KOPT-K1 (cell line): ENCODE results near the gene ARHGEF33.
"Not testable (repeated sequence)": the region's sequence is repeated elsewhere in the genome, so short reads cannot be mapped to it uniquely, and the experiment has no call there.

Experiments
- H3K27ac ChIP-seq: fragments of 200-600 bp; sonication (generic); 2 replicates; pipeline ENCODE4 v1.5.1; 2016; ENCODE audit warnings: antibody characterized with exemption, mild to moderate bottlenecking, low read depth, low read length; ENCODE audit not compliant: poor library complexity, severe bottlenecking
- H3K36me3 ChIP-seq: fragments of 200-600 bp; sonication (generic); 2 replicates; pipeline ENCODE4 v1.5.1; 2017; ENCODE audit warnings: antibody characterized with exemption, mild to moderate bottlenecking, low read length, moderate library complexity; ENCODE audit not compliant: insufficient read depth
- H3K9me3 ChIP-seq: fragments of 200-600 bp; sonication (generic); 2 replicates; pipeline ENCODE4 v1.5.1; 2017; ENCODE audit warnings: antibody characterized with exemption, low read length, mild to moderate bottlenecking; ENCODE audit not compliant: insufficient read depth, poor library complexity, severe bottlenecking

The ARHGEF33 gene

DNA sequence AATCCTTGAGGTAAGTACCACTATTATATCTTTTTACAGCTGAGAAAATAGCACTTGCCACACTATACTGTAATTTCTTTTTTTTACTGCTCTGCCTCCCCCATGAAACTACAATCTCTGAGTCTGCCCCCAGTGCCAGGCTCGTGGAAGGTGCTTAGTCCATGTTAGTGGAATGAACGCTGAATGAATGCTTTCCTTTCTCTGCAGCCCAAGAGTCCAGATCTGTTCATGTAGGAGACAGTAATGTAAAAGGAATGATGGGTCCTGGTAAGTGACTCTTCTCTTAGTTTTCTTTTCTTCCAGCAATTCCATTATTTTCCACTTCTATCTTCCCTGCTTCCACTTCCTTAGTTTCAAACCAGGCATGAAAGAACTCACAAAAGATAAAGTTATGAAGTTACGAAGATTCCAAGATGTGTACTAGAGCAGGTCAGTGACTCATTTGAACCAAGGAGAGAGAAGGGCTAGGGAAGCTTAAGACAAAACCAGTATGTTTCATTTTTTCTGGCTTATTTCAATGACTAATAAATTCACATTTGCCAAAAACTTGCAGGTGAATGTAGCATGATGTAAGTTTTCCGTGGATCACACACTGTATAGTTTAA is 46.0 kb downstream of the ARHGEF33 start:
- no peak overlapping the region for H3K27ac ChIP-seq
- H3K9me3 ChIP-seq: no peaks in the 10 kb centered on the region
- H3K36me3 ChIP-seq: no peaks in the 10 kb centered on the region

DNA sequence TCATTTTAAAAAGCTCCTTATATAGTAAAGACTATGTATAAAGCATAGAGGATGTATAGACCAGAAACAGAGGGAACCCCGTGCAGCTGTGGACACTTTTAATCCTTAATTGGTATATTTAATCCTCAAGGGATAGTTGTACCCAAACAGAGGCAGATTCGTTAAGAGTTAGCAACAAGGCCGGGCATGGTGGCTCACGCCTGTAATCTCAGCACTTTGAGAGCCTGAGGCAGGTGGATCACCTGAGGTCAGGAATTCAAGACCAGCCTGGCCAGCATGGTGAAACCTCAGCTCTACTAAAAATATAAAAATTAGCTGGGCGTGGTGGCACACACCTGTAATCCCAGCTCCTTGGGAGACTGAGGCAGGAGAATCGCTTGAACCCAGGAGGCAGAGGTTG is 46.8 kb downstream of the ARHGEF33 start:
- not testable (repeated sequence) for H3K27ac ChIP-seq

DNA sequence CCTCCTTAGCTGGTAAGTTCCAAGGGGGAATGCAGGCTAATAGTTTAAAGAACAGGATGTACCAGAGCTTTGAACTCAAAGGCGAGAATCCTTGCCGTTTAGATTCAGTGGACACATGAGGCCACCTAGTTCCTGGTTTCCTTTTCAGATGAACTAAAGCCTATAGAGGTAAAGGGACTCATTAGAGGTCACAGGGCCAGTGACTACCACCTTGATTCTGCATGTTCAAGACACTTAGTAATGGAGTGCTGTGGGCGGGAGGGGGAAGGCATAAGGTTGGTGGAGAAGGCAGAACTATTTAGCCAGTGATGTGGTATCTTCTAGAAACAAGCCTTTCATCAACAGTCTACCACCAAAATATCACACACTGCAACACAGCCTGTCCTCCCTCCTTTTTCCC is 47.9 kb downstream of the ARHGEF33 start:
- no peaks in the 10 kb centered on the region for H3K9me3 ChIP-seq

More for the DNA sequence above, 46.8 kb downstream of the ARHGEF33 start:
- not testable (repeated sequence) for H3K9me3 ChIP-seq, H3K36me3 ChIP-seq

DNA sequence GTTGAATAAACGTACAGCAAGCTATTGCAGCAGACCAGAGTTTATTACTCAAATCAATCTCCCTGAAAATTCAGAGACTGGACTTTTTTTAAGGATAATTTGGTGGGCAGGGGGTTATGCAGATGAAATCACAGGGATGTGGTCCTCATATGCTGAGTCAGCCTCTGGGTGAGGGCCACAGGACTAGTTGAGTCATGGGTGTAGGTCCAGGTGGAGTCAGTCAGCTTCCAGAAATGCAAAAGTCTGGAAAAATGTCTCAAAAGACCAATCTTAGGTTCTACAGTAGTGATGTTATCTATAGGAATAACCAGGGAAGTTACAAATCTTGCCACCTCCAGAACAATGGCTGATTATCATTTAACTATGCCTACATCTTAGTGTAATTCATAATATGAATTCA is 51.1 kb downstream of the ARHGEF33 start:
- H3K9me3 ChIP-seq: no peaks in the 10 kb centered on the region
- H3K36me3 ChIP-seq: no peaks in the 10 kb centered on the region
- H3K27ac ChIP-seq: no peak overlapping the region

More for the DNA sequence above, 47.9 kb downstream of the ARHGEF33 start:
- Histone ChIP-seq H3K36me3 (no peaks in the 10 kb centered on the region), H3K27ac (no peak overlapping the region)

DNA sequence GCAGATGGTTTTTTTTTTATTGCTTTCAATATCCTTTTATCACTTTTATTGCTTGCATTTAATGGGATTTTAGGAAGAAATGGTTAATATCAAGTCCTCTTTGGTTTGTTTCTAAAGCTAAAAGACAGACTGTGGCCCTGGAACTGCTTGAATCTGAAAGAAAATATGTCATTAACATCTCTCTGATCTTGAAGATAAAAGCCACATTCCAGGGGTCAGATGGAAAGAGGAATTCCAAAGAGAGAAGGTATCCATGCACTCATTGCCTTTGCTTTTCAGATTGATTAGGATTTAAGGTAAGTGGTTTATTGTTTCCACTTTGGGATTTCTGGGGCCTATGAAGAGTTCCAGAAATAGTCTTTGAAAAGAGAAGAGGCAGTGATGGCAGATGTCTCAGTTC is 54.1 kb downstream of the ARHGEF33 start:
- Histone ChIP-seq H3K27ac (no peak overlapping the region), H3K9me3 (no peaks in the 10 kb centered on the region), H3K36me3 (no peaks in the 10 kb centered on the region)

DNA sequence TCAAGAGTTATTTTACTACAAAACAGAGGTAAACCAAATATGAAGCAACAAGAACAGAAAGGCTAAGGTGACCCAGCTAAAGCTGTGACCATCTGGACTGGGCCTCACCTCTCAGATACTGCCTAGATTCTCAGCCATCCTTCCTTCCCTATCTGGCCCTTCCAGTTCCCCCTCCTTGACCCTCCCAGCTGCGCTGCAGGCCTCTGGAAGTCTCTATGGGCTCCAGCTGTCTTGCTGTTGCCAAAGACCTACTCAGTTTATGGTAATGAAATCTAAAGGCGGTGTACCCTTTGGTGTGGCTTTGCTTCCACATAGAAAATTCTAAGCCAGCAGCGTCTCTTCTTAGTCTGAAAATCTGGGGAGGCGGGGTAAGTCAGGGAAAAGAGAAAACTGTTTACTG is 55.7 kb downstream of the ARHGEF33 start:
- Histone ChIP-seq H3K36me3 (no peaks in the 10 kb centered on the region), H3K9me3 (no peaks in the 10 kb centered on the region), H3K27ac (no peak overlapping the region)

DNA sequence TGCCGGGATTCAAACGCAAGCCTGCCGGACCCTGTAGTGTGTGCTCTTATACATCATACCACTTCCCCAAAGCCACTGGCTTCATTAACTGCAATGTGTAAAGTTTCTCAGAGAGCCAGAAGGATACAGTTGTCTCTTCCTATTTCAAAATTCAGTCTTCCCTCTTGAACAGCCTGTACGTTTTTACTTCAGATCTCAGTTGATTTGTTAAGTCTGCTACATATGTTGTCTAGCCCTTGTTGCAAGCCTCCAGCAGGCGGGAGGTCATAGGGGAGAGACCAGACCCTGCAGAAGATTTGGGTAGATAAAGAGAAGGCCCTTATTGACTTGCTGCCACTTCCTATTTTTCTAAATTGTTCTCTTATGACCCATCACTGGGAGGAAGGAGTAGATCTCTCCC is 56.2 kb downstream of the ARHGEF33 start:
- no peaks in the 10 kb centered on the region for H3K9me3 ChIP-seq
- no peak overlapping the region for H3K27ac ChIP-seq
- H3K36me3 ChIP-seq: no peaks in the 10 kb centered on the region

DNA sequence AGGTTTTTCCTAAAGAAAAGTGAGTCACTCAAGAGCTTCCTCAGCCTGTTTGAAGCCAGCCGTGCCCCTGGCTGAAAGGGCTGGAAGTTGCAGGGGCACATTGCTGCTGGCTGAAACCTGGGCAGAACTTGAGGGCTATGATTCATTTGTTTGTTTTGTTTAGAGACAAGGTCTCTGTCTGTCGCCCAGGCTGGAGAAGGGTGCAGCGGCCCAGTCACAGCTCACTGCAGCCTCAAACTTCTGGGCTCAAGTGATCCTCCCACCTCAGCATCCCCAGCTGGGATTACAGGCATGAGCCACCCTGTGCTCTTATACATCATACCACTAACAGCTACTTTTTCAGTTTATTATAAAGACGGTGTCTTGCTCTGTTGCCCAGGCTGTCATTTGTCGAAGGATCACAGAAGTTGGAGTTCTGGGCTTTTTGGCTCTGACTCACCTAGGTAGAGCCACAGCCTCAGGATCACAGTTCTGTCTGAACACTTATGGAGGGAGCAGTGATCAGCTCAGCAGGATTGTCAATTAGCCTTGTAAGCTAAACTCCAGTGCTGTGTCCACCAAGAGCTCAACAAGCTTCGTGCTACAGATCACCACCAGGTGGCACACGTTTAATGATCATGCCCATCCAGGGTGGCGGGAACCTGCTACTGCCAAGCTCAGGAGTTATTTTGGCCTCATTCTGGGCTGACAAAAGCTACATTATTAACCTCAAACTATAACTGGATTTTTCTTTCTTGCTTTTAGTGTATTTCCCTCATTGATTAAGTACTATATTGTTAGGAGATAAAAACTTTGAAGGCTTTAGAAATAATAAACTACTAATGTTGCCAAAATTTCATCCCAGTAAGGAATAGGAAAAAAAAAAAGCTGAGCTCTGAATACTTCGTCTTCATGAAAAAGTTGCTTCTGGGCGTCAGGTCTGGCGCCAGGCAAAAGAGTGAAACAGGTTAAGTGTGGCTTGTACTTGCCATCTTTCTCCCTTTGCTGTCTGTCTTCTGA is 57.9 kb downstream of the ARHGEF33 start:
- Histone ChIP-seq H3K36me3 (no peaks in the 10 kb centered on the region), H3K27ac (no peak overlapping the region)

DNA sequence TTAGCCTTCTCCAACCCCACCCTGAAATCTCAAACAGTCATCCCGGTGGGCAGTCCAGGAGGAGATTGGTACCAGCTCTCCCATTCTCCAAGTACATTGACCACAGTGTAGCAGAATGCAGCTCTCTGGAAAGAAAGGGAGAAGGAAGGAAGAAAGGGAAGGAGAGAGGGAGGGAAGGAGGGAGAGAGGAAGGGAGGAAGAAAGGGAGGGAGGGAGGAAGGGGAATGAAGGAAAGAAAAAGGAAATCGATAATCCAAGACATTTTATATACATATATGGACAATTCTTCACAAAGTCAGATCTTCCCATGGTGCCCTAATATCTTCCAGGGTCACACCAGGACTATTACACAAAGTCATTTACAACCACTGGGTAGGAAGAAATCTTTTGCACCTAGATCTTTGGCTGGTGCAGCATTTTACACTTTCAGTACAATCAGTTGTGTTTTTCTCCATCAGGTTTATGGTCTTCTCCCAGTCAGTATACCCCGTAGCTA is 58.8 kb downstream of the ARHGEF33 start:
- H3K36me3 ChIP-seq: no peaks in the 10 kb centered on the region
- H3K9me3 ChIP-seq: no peaks in the 10 kb centered on the region
- no peak overlapping the region for H3K27ac ChIP-seq

More for the DNA sequence above, 57.9 kb downstream of the ARHGEF33 start:
- no peaks in the 10 kb centered on the region for H3K9me3 ChIP-seq

DNA sequence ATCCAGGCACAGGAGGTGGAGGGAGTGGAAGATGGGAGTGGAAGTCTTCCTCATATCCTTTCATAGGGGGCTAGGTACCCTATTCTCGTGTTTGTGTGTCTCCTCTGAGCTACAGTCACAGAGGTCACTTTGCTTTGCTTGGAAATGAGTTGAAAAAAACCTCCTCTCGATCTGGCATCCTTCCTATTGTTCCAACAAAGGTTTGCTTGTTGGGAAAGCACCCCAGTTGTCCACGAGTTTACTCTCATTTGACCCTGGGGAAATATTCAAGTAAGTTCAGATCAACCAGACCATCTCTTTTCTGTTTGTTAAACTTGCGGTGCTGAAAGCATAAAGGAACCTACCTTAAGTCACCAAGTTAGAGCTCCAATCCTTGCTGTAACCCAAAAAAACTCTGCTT is 59.3 kb downstream of the ARHGEF33 start:
- H3K9me3 ChIP-seq: no peaks in the 10 kb centered on the region
- H3K27ac ChIP-seq: no peak overlapping the region
- no peaks in the 10 kb centered on the region for H3K36me3 ChIP-seq

DNA sequence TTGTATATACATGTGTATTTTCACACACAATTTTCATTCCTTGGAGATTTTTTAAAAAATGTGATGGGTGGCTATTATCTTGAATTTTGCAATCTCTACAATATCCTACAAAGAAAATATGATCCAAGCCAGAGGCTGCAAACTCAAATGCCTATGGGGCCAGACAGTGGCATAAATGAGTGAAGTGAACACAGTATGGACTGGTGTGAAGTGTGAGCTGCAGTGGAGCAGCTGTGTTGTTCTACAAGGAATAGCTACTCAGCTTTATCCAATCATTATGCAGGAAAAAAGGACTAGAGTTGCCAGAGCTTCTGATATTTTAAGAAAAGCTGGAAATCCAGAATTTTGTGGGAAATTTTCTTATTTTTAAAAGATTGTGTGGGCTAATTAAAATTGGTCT is 62.1 kb downstream of the ARHGEF33 start:
- Histone ChIP-seq H3K9me3 (no peaks in the 10 kb centered on the region), H3K36me3 (no peaks in the 10 kb centered on the region), H3K27ac (no peak overlapping the region)

DNA sequence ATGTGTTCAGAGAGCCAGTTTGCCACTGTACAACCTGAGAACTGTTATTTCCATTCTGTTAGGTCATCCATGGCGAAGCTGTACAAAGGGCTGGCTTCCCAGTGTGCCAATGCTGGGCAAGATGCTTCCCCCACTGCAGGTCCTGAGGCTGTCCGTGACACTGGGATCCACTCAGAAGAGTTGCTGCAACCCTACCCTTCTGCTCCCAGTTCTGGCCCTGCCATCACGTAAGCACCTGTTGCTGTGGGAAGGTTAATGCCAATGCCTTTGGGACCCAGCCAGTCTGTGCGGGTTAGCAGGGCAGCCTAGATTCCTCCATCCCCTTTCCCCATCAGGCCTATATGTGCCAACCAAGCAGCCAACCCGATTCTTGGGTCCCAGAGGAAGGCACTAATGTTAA is 68.3 kb downstream of the ARHGEF33 start:
- H3K9me3 ChIP-seq: no peaks in the 10 kb centered on the region
- H3K27ac ChIP-seq: no peak overlapping the region
- no peaks in the 10 kb centered on the region for H3K36me3 ChIP-seq

DNA sequence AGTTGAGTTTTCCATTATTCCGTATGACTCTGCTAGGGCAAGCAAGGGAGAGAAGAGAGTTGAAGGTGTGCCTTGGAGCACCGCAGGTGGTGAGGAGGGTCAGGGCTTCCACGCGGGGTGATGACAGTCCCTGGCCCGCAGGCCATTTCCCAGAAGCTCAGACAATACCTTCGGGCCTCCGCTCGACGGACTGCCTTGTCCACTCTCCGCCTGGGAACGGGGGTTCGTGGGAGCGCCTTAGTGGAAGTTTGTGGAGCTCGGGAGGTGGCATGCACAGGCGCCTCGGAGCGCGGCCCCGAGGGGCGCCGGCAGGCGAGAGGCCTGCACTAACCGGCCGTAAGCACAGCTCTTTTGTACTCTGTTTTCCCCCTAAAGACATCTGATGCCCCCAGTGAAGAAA is 69.8 kb downstream of the ARHGEF33 start:
- no peaks in the 10 kb centered on the region for H3K36me3 ChIP-seq
- H3K9me3 ChIP-seq: no peaks in the 10 kb centered on the region
- no peak overlapping the region for H3K27ac ChIP-seq

DNA sequence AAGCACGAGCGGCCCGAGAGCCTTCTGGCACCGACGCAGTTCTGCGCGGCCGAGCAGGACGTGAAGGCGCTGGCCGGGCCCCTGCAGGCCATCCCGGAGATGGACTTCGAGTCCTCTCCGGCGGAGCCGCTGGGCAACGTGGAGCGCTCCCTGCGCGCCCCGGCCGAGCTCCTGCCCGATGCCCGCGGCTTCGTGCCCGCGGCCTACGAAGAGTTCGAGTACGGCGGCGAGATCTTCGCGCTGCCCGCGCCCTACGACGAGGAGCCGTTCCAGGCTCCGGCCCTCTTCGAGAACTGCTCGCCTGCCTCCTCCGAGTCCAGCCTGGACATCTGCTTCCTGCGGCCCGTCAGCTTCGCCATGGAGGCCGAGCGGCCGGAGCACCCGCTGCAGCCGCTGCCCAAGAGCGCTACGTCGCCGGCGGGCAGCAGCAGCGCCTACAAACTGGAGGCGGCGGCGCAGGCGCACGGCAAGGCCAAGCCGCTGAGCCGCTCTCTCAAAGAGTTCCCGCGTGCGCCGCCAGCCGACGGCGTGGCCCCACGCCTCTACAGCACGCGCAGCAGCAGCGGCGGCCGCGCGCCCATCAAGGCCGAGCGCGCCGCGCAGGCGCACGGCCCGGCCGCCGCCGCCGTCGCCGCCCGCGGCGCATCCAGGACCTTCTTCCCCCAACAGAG is 70.4 kb downstream of the ARHGEF33 start:
- Histone ChIP-seq H3K27ac (no peak overlapping the region), H3K36me3 (no peaks in the 10 kb centered on the region), H3K9me3 (no peaks in the 10 kb centered on the region)
